ENCODE data around the gene ZSCAN26.

- TF ChIP-seq, protein P1, sequence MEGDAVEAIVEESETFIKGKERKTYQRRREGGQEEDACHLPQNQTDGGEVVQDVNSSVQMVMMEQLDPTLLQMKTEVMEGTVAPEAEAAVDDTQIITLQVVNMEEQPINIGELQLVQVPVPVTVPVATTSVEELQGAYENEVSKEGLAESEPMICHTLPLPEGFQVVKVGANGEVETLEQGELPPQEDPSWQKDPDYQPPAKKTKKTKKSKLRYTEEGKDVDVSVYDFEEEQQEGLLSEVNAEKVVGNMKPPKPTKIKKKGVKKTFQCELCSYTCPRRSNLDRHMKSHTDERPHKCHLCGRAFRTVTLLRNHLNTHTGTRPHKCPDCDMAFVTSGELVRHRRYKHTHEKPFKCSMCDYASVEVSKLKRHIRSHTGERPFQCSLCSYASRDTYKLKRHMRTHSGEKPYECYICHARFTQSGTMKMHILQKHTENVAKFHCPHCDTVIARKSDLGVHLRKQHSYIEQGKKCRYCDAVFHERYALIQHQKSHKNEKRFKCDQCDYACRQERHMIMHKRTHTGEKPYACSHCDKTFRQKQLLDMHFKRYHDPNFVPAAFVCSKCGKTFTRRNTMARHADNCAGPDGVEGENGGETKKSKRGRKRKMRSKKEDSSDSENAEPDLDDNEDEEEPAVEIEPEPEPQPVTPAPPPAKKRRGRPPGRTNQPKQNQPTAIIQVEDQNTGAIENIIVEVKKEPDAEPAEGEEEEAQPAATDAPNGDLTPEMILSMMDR (IDR thresholded peaks at IDR 0.05): no peak
- no peak for TF ChIP-seq EZH2 (IDR thresholded peaks at IDR 0.05; ENCODE audit: borderline replicate concordance, insufficient read depth, low read depth, low read length, poor library complexity, severe bottlenecking)
Measured at GRCh38 chr6:28258877-28259777, 7.8 kb upstream of the ZSCAN26 start, which contains the start of gene NKAPL.

Data from B cell (primary cell).